ENCODE measurements around the gene COG2.

DNA sequence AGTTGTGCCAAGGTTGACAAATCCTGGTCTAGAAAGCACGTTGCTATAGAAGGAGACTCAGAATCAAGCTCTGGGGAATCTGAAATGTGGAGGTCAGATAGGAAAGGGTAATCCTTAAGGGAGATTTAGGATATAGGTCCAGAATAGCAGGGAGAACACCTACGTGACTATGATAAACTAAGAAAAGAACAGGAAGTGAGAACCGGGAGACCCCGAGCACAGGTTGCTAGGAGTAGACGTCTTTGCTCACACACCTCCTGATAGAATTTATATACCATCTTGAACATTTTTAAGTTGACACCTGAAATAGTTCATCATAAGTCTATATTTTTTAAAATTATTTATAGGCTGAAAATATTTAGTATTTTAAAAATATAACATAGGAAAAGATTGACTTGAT lies 7.9 kb upstream of the COG2 start:
- TF ChIP-seq POLR2AphosphoS5 (IDR thresholded peaks at IDR 0.05; ENCODE audit: low read depth, low read length) (no peak), SIN3A (IDR thresholded peaks at IDR 0.05; ENCODE audit: borderline replicate concordance, insufficient read depth, low read length) (no peak), TAF1 (IDR thresholded peaks at IDR 0.05; ENCODE audit: borderline replicate concordance, insufficient read depth, low read length) (no peak)
